GM10847 (cell line): Measurements from ENCODE around the gene RTN4RL1.

ENCODE experiments used
- POLR2A ChIP-seq: IDR thresholded peaks from 2 replicates; pipeline ENCODE4 v1.6.1; 2011; ENCODE audit not compliant: insufficient read length; ENCODE audit errors: extremely low read depth

The RTN4RL1 gene

GRCh38 chr17:1930337-1930645 is 94.8 kb downstream of the RTN4RL1 start:
- TF ChIP-seq POLR2A: no peak

GRCh38 chr17:1928976-1929375 is 96.2 kb downstream of the RTN4RL1 start:
- TF ChIP-seq POLR2A: no peak

- TF ChIP-seq POLR2A: no peak
Observed at GRCh38 chr17:1920948-1921351, 104.2 kb downstream of the RTN4RL1 start.

- no peak for TF ChIP-seq POLR2A
Observed at GRCh38 chr17:1919201-1919600, 105.9 kb downstream of the RTN4RL1 start.

- no peak for TF ChIP-seq POLR2A
Observed at GRCh38 chr17:1918346-1919162, 106.6 kb downstream of the RTN4RL1 start.

GRCh38 chr17:1916963-1917715 is 108.0 kb downstream of the RTN4RL1 start:
- no peak for TF ChIP-seq POLR2A

- no peak for TF ChIP-seq POLR2A
Observed at GRCh38 chr17:1916316-1916715, 108.8 kb downstream of the RTN4RL1 start.

GRCh38 chr17:1915889-1916288 is 109.2 kb downstream of the RTN4RL1 start:
- TF ChIP-seq POLR2A: no peak

- no peak for TF ChIP-seq POLR2A
Observed at GRCh38 chr17:1914661-1915083, 110.5 kb downstream of the RTN4RL1 start.

GRCh38 chr17:1913702-1914101 is 111.4 kb downstream of the RTN4RL1 start:
- TF ChIP-seq POLR2A: no peak

GRCh38 chr17:1912146-1912545 is 113.0 kb downstream of the RTN4RL1 start:
- TF ChIP-seq POLR2A: no peak

- TF ChIP-seq POLR2A: no peak
Observed at GRCh38 chr17:1909985-1910384, 115.1 kb downstream of the RTN4RL1 start.

GRCh38 chr17:1908699-1909309 is 116.3 kb downstream of the RTN4RL1 start:
- no peak for TF ChIP-seq POLR2A

- no peak for TF ChIP-seq POLR2A
Observed at GRCh38 chr17:1907909-1908698, 117.0 kb downstream of the RTN4RL1 start.

GRCh38 chr17:1907216-1907631 is 117.9 kb downstream of the RTN4RL1 start:
- no peak for TF ChIP-seq POLR2A
